Measurements from ENCODE around the gene MYO1E.

The MYO1E gene

DNA sequence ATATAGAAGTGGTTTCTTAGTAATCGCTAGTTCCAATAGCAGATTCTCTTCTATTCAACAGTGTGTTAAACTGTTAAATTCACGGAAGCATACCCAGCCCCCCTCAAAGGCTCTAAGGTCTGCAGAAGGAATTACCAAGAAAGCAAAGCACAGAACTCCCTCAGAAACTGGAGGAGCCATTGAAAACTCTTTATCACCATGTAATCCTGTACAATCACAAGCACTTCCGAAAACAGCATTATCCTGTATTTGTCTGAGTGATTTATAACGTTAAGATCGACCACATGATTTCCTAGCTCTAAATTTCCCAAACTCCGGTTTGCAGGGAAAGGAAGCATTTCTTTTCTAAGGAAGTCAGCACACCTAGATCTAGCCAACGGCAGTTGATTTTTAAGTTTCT lies 20.0 kb downstream of the MYO1E start:
- no peak overlapping the region for H3K4me3 ChIP-seq (replicated peaks; ENCODE audit: low read depth, low read length)
- TF ChIP-seq, protein P1, sequence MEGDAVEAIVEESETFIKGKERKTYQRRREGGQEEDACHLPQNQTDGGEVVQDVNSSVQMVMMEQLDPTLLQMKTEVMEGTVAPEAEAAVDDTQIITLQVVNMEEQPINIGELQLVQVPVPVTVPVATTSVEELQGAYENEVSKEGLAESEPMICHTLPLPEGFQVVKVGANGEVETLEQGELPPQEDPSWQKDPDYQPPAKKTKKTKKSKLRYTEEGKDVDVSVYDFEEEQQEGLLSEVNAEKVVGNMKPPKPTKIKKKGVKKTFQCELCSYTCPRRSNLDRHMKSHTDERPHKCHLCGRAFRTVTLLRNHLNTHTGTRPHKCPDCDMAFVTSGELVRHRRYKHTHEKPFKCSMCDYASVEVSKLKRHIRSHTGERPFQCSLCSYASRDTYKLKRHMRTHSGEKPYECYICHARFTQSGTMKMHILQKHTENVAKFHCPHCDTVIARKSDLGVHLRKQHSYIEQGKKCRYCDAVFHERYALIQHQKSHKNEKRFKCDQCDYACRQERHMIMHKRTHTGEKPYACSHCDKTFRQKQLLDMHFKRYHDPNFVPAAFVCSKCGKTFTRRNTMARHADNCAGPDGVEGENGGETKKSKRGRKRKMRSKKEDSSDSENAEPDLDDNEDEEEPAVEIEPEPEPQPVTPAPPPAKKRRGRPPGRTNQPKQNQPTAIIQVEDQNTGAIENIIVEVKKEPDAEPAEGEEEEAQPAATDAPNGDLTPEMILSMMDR (IDR thresholded peaks at IDR 0.05; ENCODE audit: low read depth, low read length, missing control alignments) = no peak

DNA sequence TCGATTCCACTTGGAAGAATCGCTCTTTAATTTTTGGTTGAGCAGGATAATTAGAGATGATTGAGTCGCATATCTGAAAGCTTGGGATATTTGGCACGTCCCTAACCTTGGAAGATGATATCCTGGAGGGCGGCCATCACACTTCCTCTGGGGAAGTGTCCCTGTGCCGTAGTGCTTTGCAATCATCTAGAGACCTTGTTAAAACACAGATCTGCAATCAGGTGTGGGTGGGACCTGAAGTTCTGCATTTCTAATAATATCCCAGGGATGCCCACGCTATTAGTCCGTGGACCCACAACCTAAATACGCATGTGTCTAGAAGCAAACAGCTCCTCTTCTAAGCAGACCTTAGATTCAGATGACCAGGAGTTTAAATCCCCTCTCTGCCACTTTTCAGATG lies 20.5 kb downstream of the MYO1E start:
- TF ChIP-seq, protein P1 (IDR thresholded peaks at IDR 0.05; ENCODE audit: low read depth, low read length, missing control alignments) = no peak
- DNase-seq (ENCODE audit: extremely low read depth, low read depth) = no peak
- no peak overlapping the region for H3K4me3 ChIP-seq (replicated peaks; ENCODE audit: low read depth, low read length)

More for the DNA sequence above, 20.0 kb downstream of the MYO1E start:
- DNase-seq (ENCODE audit: extremely low read depth, low read depth) = no peak

DNA sequence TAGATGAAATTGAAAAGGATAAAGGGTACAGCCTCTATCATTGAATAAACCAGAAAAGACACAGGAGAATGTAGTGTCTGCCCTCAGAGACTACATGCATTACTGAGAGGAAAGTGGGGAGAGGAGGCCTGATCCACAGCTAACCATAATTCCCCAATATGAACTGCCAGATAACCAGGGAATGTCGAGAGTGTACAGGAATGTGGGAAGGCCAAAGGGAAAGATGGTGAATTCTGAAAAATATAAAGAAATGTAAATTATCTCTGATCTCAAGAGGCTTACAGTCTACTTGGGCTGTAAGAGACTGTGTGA lies 22.3 kb downstream of the MYO1E start:
- H3K4me3 ChIP-seq (replicated peaks; ENCODE audit: low read depth, low read length) = no peak overlapping the region
- TF ChIP-seq, protein P1 (IDR thresholded peaks at IDR 0.05; ENCODE audit: low read depth, low read length, missing control alignments) = no peak

DNA sequence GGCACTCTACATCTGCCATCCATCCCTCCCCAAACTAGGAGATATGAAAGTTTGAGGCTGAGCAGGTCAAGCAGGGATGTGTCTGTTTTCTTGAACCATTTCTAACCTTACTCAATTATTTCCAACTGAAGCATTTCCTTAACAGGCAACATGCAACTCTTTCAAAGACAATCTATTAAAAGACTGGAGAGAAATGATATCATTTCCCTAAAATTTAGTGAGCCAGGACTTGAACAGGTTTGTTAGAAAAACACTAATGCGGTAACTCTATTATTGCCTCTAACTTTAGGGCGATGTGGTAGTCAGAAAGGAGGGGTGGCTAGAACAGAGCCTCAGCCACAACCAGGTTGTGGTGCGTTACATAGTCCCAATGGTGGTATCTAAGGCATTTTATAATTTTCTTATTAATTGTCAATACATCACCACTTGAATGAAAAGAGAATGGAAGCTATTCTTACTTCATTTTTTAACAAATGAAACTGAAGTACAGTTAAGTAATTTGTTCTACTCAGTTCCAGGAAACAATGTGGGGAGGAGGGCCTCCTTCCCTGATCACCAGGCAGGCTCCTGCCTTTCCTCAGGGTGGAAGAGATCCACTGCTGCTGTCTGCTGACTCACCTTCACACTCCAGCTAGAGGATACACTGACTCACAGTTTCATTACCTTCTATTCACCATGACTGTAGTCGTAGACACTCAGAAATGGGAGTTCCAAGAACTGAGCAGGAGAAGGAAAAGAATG lies 22.8 kb downstream of the MYO1E start:
- TF ChIP-seq, protein P1 (IDR thresholded peaks at IDR 0.05; ENCODE audit: low read depth, low read length, missing control alignments) = no peak
- peak; percentile 63 for DNase-seq (ENCODE audit: extremely low read depth, low read depth)
- no peak overlapping the region for H3K4me3 ChIP-seq (replicated peaks; ENCODE audit: low read depth, low read length)

More for the DNA sequence above, 22.3 kb downstream of the MYO1E start:
- DNase-seq (ENCODE audit: extremely low read depth, low read depth) = no peak

DNA sequence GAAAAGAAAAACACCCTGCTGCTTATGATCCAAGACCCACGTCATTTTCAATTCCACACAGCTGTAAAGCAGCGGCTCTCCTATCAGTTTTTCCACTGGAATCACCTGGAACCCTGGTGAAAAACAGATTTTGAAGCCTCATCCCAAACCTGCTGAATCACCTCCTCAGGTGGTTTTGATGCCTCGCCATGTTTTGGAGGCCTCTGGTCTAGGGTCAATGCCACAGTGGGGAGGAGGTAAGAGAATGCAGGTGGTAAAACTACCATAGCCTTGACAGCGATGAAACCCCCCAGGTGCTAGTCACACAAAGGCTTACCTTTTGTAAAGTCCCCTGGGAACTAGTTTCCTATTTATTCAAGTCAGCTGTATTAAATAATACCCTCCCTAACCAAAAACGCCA lies 24.8 kb downstream of the MYO1E start:
- no peak for DNase-seq (ENCODE audit: extremely low read depth, low read depth)
- H3K4me3 ChIP-seq (replicated peaks; ENCODE audit: low read depth, low read length) = no peak overlapping the region
- TF ChIP-seq, protein P1 (IDR thresholded peaks at IDR 0.05; ENCODE audit: low read depth, low read length, missing control alignments) = no peak

DNA sequence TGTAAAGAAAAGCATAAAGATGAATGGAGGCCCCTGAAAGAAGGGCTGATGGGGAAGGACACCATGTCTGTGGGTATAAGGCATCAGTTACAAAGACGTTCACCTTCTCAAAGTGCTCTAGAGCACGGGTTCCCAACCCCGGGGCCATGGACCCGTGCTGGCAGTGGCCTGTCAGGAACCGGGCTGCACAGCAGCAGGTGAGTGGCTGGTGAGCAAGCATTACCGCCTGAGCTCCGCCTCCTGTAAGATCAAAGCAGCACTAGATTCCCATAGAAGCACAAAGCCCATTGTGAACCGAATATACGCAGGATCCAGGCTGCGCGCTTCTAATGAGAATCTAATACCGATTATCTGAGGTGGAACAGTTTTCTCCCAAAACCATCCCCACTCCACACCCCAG lies 25.7 kb downstream of the MYO1E start:
- TF ChIP-seq, protein P1 (IDR thresholded peaks at IDR 0.05; ENCODE audit: low read depth, low read length, missing control alignments) = no peak
- no peak overlapping the region for H3K4me3 ChIP-seq (replicated peaks; ENCODE audit: low read depth, low read length)
- no peak for DNase-seq (ENCODE audit: extremely low read depth, low read depth)

DNA sequence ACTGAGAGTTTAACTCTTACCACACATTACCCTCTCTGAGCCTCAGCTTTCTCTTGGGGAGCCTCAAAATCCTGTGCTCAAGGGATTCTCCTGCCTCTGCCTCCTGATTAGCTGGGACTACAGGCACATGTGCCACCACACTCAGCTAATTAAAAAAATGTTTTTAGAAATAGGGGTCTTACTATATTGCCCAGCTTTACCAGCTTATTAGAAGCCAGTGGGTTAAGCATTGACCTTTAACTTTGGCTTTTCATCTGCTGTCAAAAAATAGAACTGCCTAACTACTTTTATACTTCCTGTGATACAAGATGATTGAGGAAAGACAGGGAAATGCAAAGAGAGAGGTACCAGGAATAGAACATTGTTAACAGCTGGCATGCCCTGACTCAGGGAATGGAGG lies 27.3 kb downstream of the MYO1E start:
- H3K4me3 ChIP-seq (replicated peaks; ENCODE audit: low read depth, low read length) = no peak overlapping the region
- DNase-seq (ENCODE audit: extremely low read depth, low read depth) = no peak
- TF ChIP-seq, protein P1 (IDR thresholded peaks at IDR 0.05; ENCODE audit: low read depth, low read length, missing control alignments) = no peak
